GM21717 (cell line): Measurements from ENCODE around the gene LRRC41.
"Not testable (repeated sequence)": the region's sequence is repeated elsewhere in the genome, so short reads cannot be mapped to it uniquely, and the experiment has no call there.

ENCODE experiments used
- ATAC-seq: cut with Tn5 transposase; IDR thresholded peaks from one replicate; pipeline ENCODE4 v1.9.1; 2021; ENCODE audit warnings: mild to moderate bottlenecking, moderate library complexity; ENCODE audit not compliant: unreplicated experiment

LRRC41 gene, protein sequence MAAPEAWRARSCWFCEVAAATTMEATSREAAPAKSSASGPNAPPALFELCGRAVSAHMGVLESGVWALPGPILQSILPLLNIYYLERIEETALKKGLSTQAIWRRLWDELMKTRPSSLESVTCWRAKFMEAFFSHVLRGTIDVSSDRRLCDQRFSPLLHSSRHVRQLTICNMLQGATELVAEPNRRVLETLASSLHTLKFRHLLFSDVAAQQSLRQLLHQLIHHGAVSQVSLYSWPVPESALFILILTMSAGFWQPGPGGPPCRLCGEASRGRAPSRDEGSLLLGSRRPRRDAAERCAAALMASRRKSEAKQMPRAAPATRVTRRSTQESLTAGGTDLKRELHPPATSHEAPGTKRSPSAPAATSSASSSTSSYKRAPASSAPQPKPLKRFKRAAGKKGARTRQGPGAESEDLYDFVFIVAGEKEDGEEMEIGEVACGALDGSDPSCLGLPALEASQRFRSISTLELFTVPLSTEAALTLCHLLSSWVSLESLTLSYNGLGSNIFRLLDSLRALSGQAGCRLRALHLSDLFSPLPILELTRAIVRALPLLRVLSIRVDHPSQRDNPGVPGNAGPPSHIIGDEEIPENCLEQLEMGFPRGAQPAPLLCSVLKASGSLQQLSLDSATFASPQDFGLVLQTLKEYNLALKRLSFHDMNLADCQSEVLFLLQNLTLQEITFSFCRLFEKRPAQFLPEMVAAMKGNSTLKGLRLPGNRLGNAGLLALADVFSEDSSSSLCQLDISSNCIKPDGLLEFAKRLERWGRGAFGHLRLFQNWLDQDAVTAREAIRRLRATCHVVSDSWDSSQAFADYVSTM

DNA sequence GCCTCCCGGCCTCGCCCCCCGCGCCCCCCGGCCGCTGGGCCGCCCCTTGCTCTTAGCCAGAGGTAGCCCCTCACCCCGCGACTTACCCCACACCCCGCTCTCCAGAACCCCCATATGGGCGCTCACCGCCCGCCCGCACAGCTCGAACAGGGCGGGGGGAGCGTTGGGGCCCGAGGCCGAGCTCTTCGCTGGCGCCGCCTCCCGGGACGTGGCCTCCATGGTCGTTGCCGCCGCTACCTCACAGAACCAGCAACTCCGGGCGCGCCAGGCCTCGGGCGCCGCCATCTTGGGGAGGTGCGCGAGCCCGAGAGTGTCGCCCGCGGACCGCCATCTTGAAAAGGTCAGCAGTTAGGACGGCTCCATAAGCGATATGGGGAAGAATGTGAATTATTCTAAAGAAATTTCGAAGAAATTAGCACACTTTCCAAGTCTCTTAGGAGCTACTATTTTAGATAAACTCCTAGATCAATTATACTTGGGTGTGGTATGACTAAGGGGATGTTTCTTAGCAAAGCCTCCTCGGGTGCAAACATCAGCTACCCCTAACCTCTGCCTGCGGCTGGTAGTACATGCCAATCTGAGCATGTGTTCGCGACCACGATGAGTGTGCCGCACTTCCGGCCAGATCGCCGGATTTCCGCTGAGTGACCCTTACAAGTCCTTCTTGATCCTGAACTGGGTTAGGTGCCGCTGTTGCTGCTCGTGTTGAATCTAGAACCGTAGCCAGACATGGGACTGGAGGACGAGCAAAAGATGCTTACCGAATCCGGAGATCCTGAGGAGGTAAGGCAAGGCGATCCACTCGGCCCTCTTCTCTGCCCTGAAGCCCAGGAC lies at the start of gene LRRC41, which contains the start of gene UQCRH:
LRRC41 (minus strand) TSS at position 579 of the 834 bp plus-strand sequence; CDS start at position 285, 294 bp downstream.
UQCRH (plus strand) TSS at position 661 of the 834 bp plus-strand sequence; CDS start at position 730, 69 bp downstream.
- peak; percentile 68 for ATAC-seq

GRCh38 chr1:46352363-46352762 lies 48.9 kb upstream of the LRRC41 start:
- no peak for ATAC-seq

- ATAC-seq = no peak
Observed at GRCh38 chr1:46345281-46345680, 41.9 kb upstream of the LRRC41 start.

- ATAC-seq = no peak
Observed at GRCh38 chr1:46344481-46344880, 41.1 kb upstream of the LRRC41 start.

DNA sequence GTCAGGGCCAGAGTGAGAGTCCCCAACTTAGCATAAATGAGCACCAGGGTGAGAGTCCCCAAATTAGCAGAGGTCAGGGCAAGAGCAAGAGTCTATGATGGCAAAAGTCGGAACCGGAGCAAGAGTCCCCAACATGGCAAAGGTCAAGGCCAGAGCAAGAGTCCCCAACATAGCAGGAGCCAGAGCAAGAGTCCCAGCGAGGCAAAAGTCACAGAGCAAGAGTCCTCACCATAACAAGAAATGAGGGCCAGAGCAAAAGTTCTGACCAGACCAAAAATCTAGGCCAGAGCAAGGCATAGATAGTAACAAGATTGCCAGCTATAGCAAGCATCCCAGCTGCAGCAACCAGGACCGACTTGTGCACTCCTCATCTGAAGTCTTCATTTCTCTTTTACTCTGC lies 40.3 kb upstream of the LRRC41 start:
- ATAC-seq = no peak

- no peak for ATAC-seq
Observed at GRCh38 chr1:46343351-46343695, 39.9 kb upstream of the LRRC41 start.

DNA sequence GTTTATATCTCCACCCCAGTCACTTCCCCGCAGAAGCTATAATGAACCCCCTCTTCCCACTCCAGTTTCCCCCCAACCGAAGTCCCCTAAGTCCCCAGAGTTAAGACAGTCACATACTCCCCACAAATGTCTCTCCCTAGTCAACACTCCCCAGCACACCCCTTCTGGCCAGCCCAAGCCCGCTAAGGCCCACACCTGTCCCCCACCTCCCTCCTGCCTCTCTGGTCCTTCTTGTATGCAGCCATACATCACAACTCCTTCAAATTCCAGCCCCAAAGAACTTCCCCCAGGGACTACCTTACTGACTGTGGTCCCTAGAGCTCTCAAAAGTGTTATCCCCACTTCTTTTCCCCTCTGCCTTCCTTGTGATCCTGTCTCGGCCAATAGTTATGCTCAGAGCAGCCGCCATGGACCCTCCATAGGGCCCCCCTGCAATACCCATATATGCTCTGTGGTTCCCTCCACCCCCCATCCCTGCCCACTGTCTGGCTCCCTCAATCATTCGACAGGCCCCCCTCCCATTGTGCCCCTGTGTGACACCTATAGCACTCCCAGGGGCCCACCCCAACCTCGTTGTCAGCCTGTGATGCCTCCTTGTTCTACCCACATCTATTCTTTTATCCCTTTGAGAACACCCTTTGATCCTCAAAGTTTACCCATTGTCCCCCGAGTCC lies 39.4 kb upstream of the LRRC41 start:
- ATAC-seq = no peak

GRCh38 chr1:46342084-46342656 lies 38.8 kb upstream of the LRRC41 start:
- ATAC-seq = no peak

- ATAC-seq = no peak
Observed at GRCh38 chr1:46341222-46342083, 38.0 kb upstream of the LRRC41 start.

- ATAC-seq = peak; percentile 80
Observed at GRCh38 chr1:46340404-46341221, 37.2 kb upstream of the LRRC41 start, which contains the start of gene NSUN4. TSS of gene NSUN4 (plus strand) at chr1:46340807. CDS start at chr1:46340827, 20 bp downstream.

- not testable (repeated sequence) for ATAC-seq
Observed at GRCh38 chr1:46337409-46337808, 34.0 kb upstream of the LRRC41 start.

- ATAC-seq = no peak
Observed at GRCh38 chr1:46335081-46335480, 31.7 kb upstream of the LRRC41 start.

- peak; percentile 9 for ATAC-seq
Observed at GRCh38 chr1:46334030-46334384, 30.6 kb upstream of the LRRC41 start.

DNA sequence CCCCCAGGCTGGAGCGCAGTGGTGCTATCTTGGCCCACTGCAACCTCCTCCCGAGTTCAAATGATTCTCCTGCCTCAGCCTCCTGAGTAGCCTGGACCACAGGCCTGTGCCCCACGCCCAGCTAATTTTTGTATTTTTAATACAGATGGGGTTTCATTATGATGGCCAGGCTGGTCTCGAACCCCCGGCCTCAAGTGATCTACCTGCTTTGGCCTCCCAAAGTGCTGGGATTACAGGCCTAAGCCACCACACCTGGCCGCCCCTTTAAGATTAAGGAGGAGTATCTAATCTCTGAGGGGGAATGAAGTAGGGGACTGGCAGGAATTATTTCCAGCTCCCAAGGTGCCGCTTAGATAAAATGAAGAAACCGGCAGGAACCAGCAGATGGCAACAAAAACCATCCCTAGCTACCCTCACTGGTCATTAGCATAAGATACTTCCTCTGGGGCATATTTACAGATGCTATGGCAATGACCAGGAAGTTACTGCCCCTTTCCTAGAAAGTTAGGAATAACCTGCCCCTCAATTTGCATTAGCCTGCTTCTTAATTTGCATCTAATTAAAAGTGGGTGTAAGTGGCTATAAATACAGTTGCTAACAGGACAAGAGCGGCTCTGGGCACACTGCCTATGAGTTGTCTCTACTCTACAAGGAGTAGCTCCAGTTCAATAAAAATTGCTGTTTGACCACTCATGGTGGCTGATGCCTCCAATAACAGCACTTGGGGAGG lies 30.0 kb upstream of the LRRC41 start:
- peak; percentile 61 for ATAC-seq

GRCh38 chr1:46331786-46332540 lies 28.5 kb upstream of the LRRC41 start:
- peak; percentile 49 for ATAC-seq

GRCh38 chr1:46330381-46330780 lies 27.0 kb upstream of the LRRC41 start:
- not testable (repeated sequence) for ATAC-seq

GRCh38 chr1:46329807-46330206 lies 26.4 kb upstream of the LRRC41 start:
- ATAC-seq = not testable (repeated sequence)
